HCT116 (cell line): Measurements from ENCODE around the gene NFIA. TPM values are rescaled to one million over a fixed set of nuclear protein-coding genes. Genes with fewer than 3 reads are reported as not detected.

Experiments used
- ATAC-seq: fragments of 200-7000 bp; cut with Tn5 transposase; 2 replicates; pipeline ENCODE4 v1.9.1; 2020; ENCODE audit warnings: mild to moderate bottlenecking, moderate library complexity
- BruUV-seq: library from RNA; stranded (reverse); fragments of 400-500 nt; replicated peaks from 2 replicates; lab custom pipeline; 2021; lab: Mats Ljungman, UMichigan
- CTCF ChIA-PET: fragments of 300-600 bp; sonication (Branson Sonifier 250); formaldehyde crosslinking; loops from one replicate; lab custom pipeline; 2021; ENCODE audit warnings: antibody characterized with exemption; lab: Charles Lee
- POLR2A ChIA-PET: fragments of 300-600, 350-600 bp; sonication (Branson Sonifier 250); formaldehyde crosslinking; loops from one replicate; lab custom pipeline; 2021; ENCODE audit warnings: antibody characterized with exemption; lab: Charles Lee
- RAD21 ChIA-PET, 2 experiments: fragments of 300-600 bp; sonication (Branson Sonifier 250); formaldehyde crosslinking; loops; one replicate each; lab custom pipeline; 2023; ENCODE audit warnings: low total read pairs in 2 of 2; ENCODE audit not compliant: uncharacterized antibody in 2 of 2, unreplicated experiment in 2 of 2, low non-redundant PET in 1 of 2; lab: Charles Lee
- DNase-seq: peaks from one replicate; pipeline ENCODE4 v3.0.0-alpha.2; 2010; ENCODE audit warnings: low read depth, low spot score
- H2AFZ ChIP-seq: fragments of 200-600 bp; shearing (Covaris generic), sonication (generic); 2 replicates; pipeline ENCODE4 v1.6.1; 2017; ENCODE audit warnings: low read depth, mixed run types, mixed read lengths, antibody characterized with exemption, low read length; ENCODE audit not compliant: poor library complexity, severe bottlenecking
- H3K27ac ChIP-seq: 2 replicates; pipeline ENCODE4 v1.5.1; 2012; ENCODE audit warnings: low read depth, low read length
- H3K27me3 ChIP-seq: fragments of 200-600 bp; sonication (generic); 2 replicates; pipeline ENCODE4 v1.6.1; 2016; ENCODE audit warnings: mixed run types, low read length, mixed read lengths; ENCODE audit not compliant: insufficient read depth
- H3K36me3 ChIP-seq, 2 experiments: fragments of 200-500 bp in 1 of 2; fragments of 200-600 bp in 1 of 2; sonication (Bioruptor generic) in 1 of 2; sonication (generic) in 1 of 2; 2 replicates each; pipeline versions ENCODE4 v1.5.1 to v1.6.1; 2014 to 2016; ENCODE audit warnings: low read length in 2 of 2, inconsistent platforms in 1 of 2, mixed read lengths in 1 of 2, mixed run types in 1 of 2; ENCODE audit not compliant: insufficient read depth in 2 of 2, control insufficient read depth in 1 of 2
- H3K4me1 ChIP-seq, 2 experiments: fragments of 200-600 bp in 1 of 2; sonication (generic) in 1 of 2; 2 replicates each; pipeline versions ENCODE4 v1.5.1 to v1.6.1; 2012 to 2017; ENCODE audit warnings: low read length in 2 of 2, inconsistent platforms in 1 of 2, mild to moderate bottlenecking in 1 of 2, mixed read lengths in 1 of 2, mixed run types in 1 of 2, moderate library complexity in 1 of 2; ENCODE audit not compliant: insufficient read depth in 2 of 2, control insufficient read depth in 1 of 2
- H3K4me2 ChIP-seq: fragments of 200-600 bp; sonication (generic); 2 replicates; pipeline ENCODE4 v1.6.1; 2017; ENCODE audit warnings: mixed run types, low read length, mixed read lengths
- H3K4me3 ChIP-seq, 2 experiments: fragments of 200-600 bp in 1 of 2; sonication (generic) in 1 of 2; replicated peaks in 1 of 2; 2 replicates each; pipeline ENCODE4 v1.5.1; 2011 to 2016; ENCODE audit warnings: low read length in 2 of 2, control low read depth in 1 of 2, low read depth in 1 of 2, mild to moderate bottlenecking in 1 of 2, mixed read lengths in 1 of 2, mixed run types in 1 of 2
- H3K79me2 ChIP-seq: fragments of 200-600 bp; sonication (generic); 2 replicates; pipeline ENCODE4 v1.6.1; 2017; ENCODE audit warnings: mild to moderate bottlenecking, mixed run types, low read length, moderate library complexity, mixed read lengths; ENCODE audit not compliant: insufficient read depth
- H3K9ac ChIP-seq: fragments of 200-600 bp; sonication (generic); 2 replicates; pipeline ENCODE4 v1.6.1; 2016; ENCODE audit warnings: low read length, mixed read lengths
- H3K9me2 ChIP-seq: fragments of 200-600 bp; sonication (generic), shearing (Covaris generic); 2 replicates; pipeline ENCODE4 v1.6.1; 2017; ENCODE audit warnings: mixed run types, mild to moderate bottlenecking, moderate library complexity; ENCODE audit not compliant: insufficient read depth
- H3K9me3 ChIP-seq, 2 experiments: fragments of 200-500 bp in 1 of 2; fragments of 200-600 bp in 1 of 2; sonication (Bioruptor generic) in 1 of 2; sonication (generic) in 1 of 2; 2 replicates each; pipeline ENCODE4 v1.6.1; 2014 to 2017; ENCODE audit warnings: low read length in 2 of 2, mixed read lengths in 2 of 2, inconsistent platforms in 1 of 2, low read depth in 1 of 2, mild to moderate bottlenecking in 1 of 2, mixed run types in 1 of 2, moderate library complexity in 1 of 2; ENCODE audit not compliant: control insufficient read depth in 1 of 2, insufficient read depth in 1 of 2
- H4K20me1 ChIP-seq: fragments of 200-600 bp; sonication (generic), shearing (Covaris generic); 2 replicates; pipeline ENCODE4 v1.6.1; 2017; ENCODE audit warnings: mixed run types, mild to moderate bottlenecking, moderate library complexity; ENCODE audit not compliant: insufficient read depth
- CTCF ChIP-seq, 3 experiments: fragments of 200-600 bp in 1 of 3; sonication (generic) in 1 of 3; IDR thresholded peaks in 2 of 3; conservative IDR thresholded peaks in 1 of 3; 2 replicates each; pipeline ENCODE4 v1.5.1; 2012 to 2017; ENCODE audit warnings: low read depth in 2 of 3, low read length in 2 of 3, antibody characterized with exemption in 1 of 3, borderline replicate concordance in 1 of 3, control low read depth in 1 of 3, mild to moderate bottlenecking in 1 of 3, mixed read lengths in 1 of 3, mixed run types in 1 of 3, moderate library complexity in 1 of 3; ENCODE audit not compliant: insufficient read depth in 1 of 3
- ELF1 ChIP-seq: IDR thresholded peaks from 2 replicates; pipeline ENCODE4 v1.6.1; 2012; ENCODE audit warnings: low read depth, borderline replicate concordance
- EZH2phosphoT487 ChIP-seq: fragments of 200-600 bp; IDR thresholded peaks from 2 replicates; pipeline ENCODE4 v1.6.1; 2018; ENCODE audit warnings: antibody characterized with exemption, borderline replicate concordance
- MAX ChIP-seq: IDR thresholded peaks from 2 replicates; pipeline ENCODE4 v1.6.1; 2012
- REST ChIP-seq: IDR thresholded peaks from 2 replicates; pipeline ENCODE4 v1.6.1; 2012; ENCODE audit warnings: low read depth
- SP1 ChIP-seq: IDR thresholded peaks from 2 replicates; pipeline ENCODE4 v1.6.1; 2012; ENCODE audit warnings: low read depth
- SRF ChIP-seq: IDR thresholded peaks from 2 replicates; pipeline ENCODE4 v1.6.1; 2012; ENCODE audit warnings: low read depth
- TCF7L2 ChIP-seq: IDR thresholded peaks from 2 replicates; pipeline ENCODE4 v1.7.0; 2011; ENCODE audit warnings: borderline replicate concordance, inconsistent platforms; ENCODE audit not compliant: insufficient read depth, insufficient read length; ENCODE audit errors: extremely low read depth
- ZFX ChIP-seq: fragments of 450-650 bp; IDR thresholded peaks from 2 replicates; pipeline ENCODE4 v1.6.1; 2017
- intact Hi-C: fragments of 100-400 bp; cut with micrococcal nuclease; formaldehyde crosslinking; loops from 2 replicates; pipeline ENCODE4 v1.10.0; 2022
- total RNA-seq: library from RNA; stranded (reverse); gene quantifications from one replicate; pipeline ENCODE4 v1.2.1, GENCODE V29; 2021; ENCODE audit not compliant: unreplicated experiment

NFIA gene
- total RNA-seq, 1 experiment from 2014 or later, result 17.2 TPM

- intact Hi-C loops, result no loop called here
- no peaks in the 10 kb centered on the region for H3K9me2 ChIP-seq
- no peak overlapping the region for H3K4me2 ChIP-seq
- H3K4me1 ChIP-seq, result no peaks in the 10 kb centered on the region
- TF ChIP-seq ZFX (no peak), SP1 (no peak), SRF (no peak), CTCF (IDR thresholded peaks at IDR 0.05 in 2 of 3, conservative IDR thresholded peaks at IDR 0.05 in 1 of 3; ENCODE audit: borderline replicate concordance in 1 of 3, insufficient read depth in 1 of 3, low read depth in 2 of 3, low read length in 2 of 3) (no peak), ELF1 (no peak), TCF7L2 (no peak), EZH2phosphoT487 (no peak), REST (no peak), MAX (no peak)
- no peaks in the 10 kb centered on the region for H3K79me2 ChIP-seq
- BruUV-seq, result no TSS peak
- H2AFZ ChIP-seq, result no peak overlapping the region
- H3K27me3 ChIP-seq, result no peaks in the 10 kb centered on the region
- CTCF ChIA-PET, result no interaction called here
- no peak overlapping the region for H3K4me3 ChIP-seq
- H4K20me1 ChIP-seq, result no peaks in the 10 kb centered on the region
- H3K27ac ChIP-seq, result no peak overlapping the region
- DNase-seq (no peak), ATAC-seq (no peak)
- no peaks in the 10 kb centered on the region for H3K9me3 ChIP-seq
- RAD21 ChIA-PET, result no interaction called here
- no peaks in the 10 kb centered on the region for H3K36me3 ChIP-seq
- no peak overlapping the region for H3K9ac ChIP-seq
- POLR2A ChIA-PET, result no interaction called here
Observed at GRCh38 chr1:61184714-61185106, 102.3 kb downstream of the NFIA start.
